Spleen (tissue), 7 donors: ENCODE measurements around the gene APOB.
A peak's percentile ranks its signal among the peaks of the same experiment; 100 is the strongest.

Experiments
- POLR2AphosphoS5 ChIP-seq, 3 donors: sonication (generic); formaldehyde crosslinking; IDR thresholded peaks; one replicate each; pipeline ENCODE4 v1.5.1; 2017; ENCODE audit warnings: antibody characterized with exemption in 3 of 3
- TF ChIP-seq, protein P1 (sequence below), 11 experiments: fragments of 200-600 bp in 7 of 11; fragments of 450-650 bp in 4 of 11; sonication (generic) in 4 of 11; IDR thresholded peaks in 8 of 11; conservative IDR thresholded peaks in 3 of 11; 1 replicate in 7 of 11; 2 replicates in 4 of 11; pipeline versions ENCODE4 v1.4.0 to v1.8.0; 2016 to 2021; ENCODE audit warnings: antibody characterized with exemption in 11 of 11, inconsistent platforms in 4 of 11, mild to moderate bottlenecking in 1 of 11
- donor health status: DM: no; HTN: no; CAD: no; lungs with moderate emphysema.
- donor health status: DM: no; HTN: no; CAD: no.
- donor health status: DM: no; HTN: no; CAD: no.

GRCh38 chr2:20962939-20963557 is 80.8 kb downstream of the APOB start:
- TF ChIP-seq, protein P1, sequence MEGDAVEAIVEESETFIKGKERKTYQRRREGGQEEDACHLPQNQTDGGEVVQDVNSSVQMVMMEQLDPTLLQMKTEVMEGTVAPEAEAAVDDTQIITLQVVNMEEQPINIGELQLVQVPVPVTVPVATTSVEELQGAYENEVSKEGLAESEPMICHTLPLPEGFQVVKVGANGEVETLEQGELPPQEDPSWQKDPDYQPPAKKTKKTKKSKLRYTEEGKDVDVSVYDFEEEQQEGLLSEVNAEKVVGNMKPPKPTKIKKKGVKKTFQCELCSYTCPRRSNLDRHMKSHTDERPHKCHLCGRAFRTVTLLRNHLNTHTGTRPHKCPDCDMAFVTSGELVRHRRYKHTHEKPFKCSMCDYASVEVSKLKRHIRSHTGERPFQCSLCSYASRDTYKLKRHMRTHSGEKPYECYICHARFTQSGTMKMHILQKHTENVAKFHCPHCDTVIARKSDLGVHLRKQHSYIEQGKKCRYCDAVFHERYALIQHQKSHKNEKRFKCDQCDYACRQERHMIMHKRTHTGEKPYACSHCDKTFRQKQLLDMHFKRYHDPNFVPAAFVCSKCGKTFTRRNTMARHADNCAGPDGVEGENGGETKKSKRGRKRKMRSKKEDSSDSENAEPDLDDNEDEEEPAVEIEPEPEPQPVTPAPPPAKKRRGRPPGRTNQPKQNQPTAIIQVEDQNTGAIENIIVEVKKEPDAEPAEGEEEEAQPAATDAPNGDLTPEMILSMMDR (IDR thresholded peaks at IDR 0.05 in 8 of 11, conservative IDR thresholded peaks at IDR 0.05 in 3 of 11), result peak; percentile 64 to 89 (median 84)
- no peak for TF ChIP-seq POLR2AphosphoS5 (IDR thresholded peaks at IDR 0.05)
